ENCODE results near the gene P2RX5. TPM values are rescaled to one million over a fixed set of nuclear protein-coding genes. Genes with fewer than 3 reads are reported as not detected.

Gene P2RX5
- total and polyA plus RNA-seq, 10 of the 15 experiments (the other 5 are each of a cell fraction or from before 2014, with no cell fraction given) = 6.9 to 28.8 (median 19.5) TPM

GRCh38 chr17:3699951-3700350 lies 4.0 kb upstream of the P2RX5 start:
- Histone ChIP-seq H3K36me3 (ENCODE audit: control insufficient read depth in 2 of 2, insufficient read depth in 2 of 2, low read length in 1 of 2) (no peaks in the 10 kb centered on the region), H3K9ac (ENCODE audit: control insufficient read depth, insufficient read depth, low read length) (no peak overlapping the region), H4K20me1 (ENCODE audit: control insufficient read depth, insufficient read depth) (no peaks in the 10 kb centered on the region), H3K27ac (ENCODE audit: control insufficient read depth, insufficient read depth) (no peak overlapping the region), H3K4me1 (ENCODE audit: control insufficient read depth, insufficient read depth, low read length) (peaks cover 13% of the 10 kb centered on the region), H3K4me2 (ENCODE audit: control insufficient read depth, insufficient read depth) (no peak overlapping the region), H3K79me2 (ENCODE audit: control insufficient read depth, insufficient read depth, low read length) (peaks cover 3% of the 10 kb centered on the region), H3K4me3 (no peak overlapping the region), H2AFZ (ENCODE audit: control insufficient read depth, low read depth, low read length) (no peak overlapping the region), H3K9me3 (replicated peaks; ENCODE audit: control insufficient read depth, insufficient read depth, low read length) (peaks cover 15% of the 10 kb centered on the region; the same call in 2 of the 3 replicates), H3K27me3 (replicated peaks in 1 of 2; ENCODE audit: control insufficient read depth in 2 of 2, insufficient read depth in 2 of 2, low read length in 1 of 2) (no peaks in the 10 kb centered on the region)
- FAIRE-seq (no peak), ATAC-seq (no peak), DNase-seq (ENCODE audit: low read depth, low spot score) (no peak)
- ChIA-PET RAD21 (ENCODE audit: unreplicated experiment) (no interaction called here), SMC1A (ENCODE audit: uncharacterized antibody, unreplicated experiment) (no interaction called here), POLR2A (no interaction called here), CTCF (no interaction called here)
- TF ChIP-seq REST (IDR thresholded peaks at IDR 0.05; ENCODE audit: low read depth, low read length) (no peak), FOXK2 (IDR thresholded peaks at IDR 0.05) (no peak), EED (IDR thresholded peaks at IDR 0.05; ENCODE audit: low read depth) (no peak), E4F1 (IDR thresholded peaks at IDR 0.05; ENCODE audit: borderline replicate concordance, partially characterized antibody) (no peak), CTCF (IDR thresholded peaks at IDR 0.05 in 2 of 3, conservative IDR thresholded peaks at IDR 0.05 in 1 of 3; ENCODE audit: control insufficient read depth in 2 of 3, extremely low read depth in 1 of 3, insufficient read depth in 1 of 3, low read depth in 3 of 3, low read length in 3 of 3) (no peak), KLF5 (IDR thresholded peaks at IDR 0.05; ENCODE audit: partially characterized antibody) (no peak), ZZZ3 (IDR thresholded peaks at IDR 0.05; ENCODE audit: control insufficient read depth, insufficient read length, low read depth) (no peak), ATF3 (IDR thresholded peaks at IDR 0.05; ENCODE audit: borderline replicate concordance, extremely low read depth, low read depth, low read length) (no peak), MYB (IDR thresholded peaks at IDR 0.05; ENCODE audit: borderline replicate concordance, low read depth, low read length) (no peak), NR2F1 (conservative IDR thresholded peaks at IDR 0.05) (no peak)
- WGBS (ENCODE audit: insufficient coverage, insufficient replicate concordance, low lambda C conversion rate, missing lambda C conversion rate) = 67% methylated on average over 4 of the region's 4 CpGs
- intact Hi-C loops (cut with micrococcal nuclease; ENCODE audit: unreplicated experiment) (no loop called here), in situ Hi-C loops (cut with MboI) (loop anchor here (25.0 kb wide), 1 partner anchor 1512 kb away; no protein-coding TSS in a partner anchor)
- BruUV-seq (replicated peaks) = no TSS peak
